OCI-LY3 (cell line): ENCODE measurements around the gene ROBO1.

ENCODE experiments used
- H2AFZ ChIP-seq: fragments of 200-600, 300-600 bp; shearing (Covaris generic); 2 replicates; pipeline ENCODE4 v1.6.0; 2014; ENCODE audit warnings: antibody characterized with exemption, low read depth, low read length
- H3K27ac ChIP-seq: fragments of 200-600, 300-600 bp; sonication (generic); 2 replicates; pipeline ENCODE4 v1.5.1; 2014; ENCODE audit warnings: mild to moderate bottlenecking, low read length, moderate library complexity, mixed read lengths
- H3K27me3 ChIP-seq: fragments of 200-600, 300-600 bp; sonication (generic); 2 replicates; pipeline ENCODE4 v1.6.1; 2014; ENCODE audit warnings: low read depth, low read length, mixed read lengths
- H3K36me3 ChIP-seq: fragments of 200-600, 300-600 bp; sonication (generic); replicated peaks from 2 replicates; pipeline ENCODE3; 2014; ENCODE audit warnings: low read depth, low read length, mixed read lengths
- H3K4me1 ChIP-seq: fragments of 300-600, 200-600 bp; sonication (generic); 2 replicates; pipeline ENCODE4 v1.6.1; 2014; ENCODE audit warnings: low read length, mixed read lengths
- H3K4me2 ChIP-seq: fragments of 200-600, 300-600 bp; sonication (generic); 2 replicates; pipeline ENCODE4 v1.6.1; 2014; ENCODE audit warnings: low read length, mixed read lengths
- H3K4me3 ChIP-seq: fragments of 300-600, 200-600 bp; sonication (generic); 2 replicates; pipeline ENCODE4 v1.5.1; 2014; ENCODE audit warnings: antibody characterized with exemption, mild to moderate bottlenecking, low read length, moderate library complexity
- H3K79me2 ChIP-seq: fragments of 300-600, 200-600 bp; shearing (Covaris generic); 2 replicates; pipeline ENCODE4 v1.6.1; 2014; ENCODE audit warnings: mild to moderate bottlenecking, low read length, mixed read lengths
- H3K9ac ChIP-seq: fragments of 300-600, 200-600 bp; shearing (Covaris generic); 2 replicates; pipeline ENCODE4 v1.6.0; 2014; ENCODE audit warnings: mild to moderate bottlenecking, low read length, moderate library complexity
- H3K9me3 ChIP-seq: fragments of 200-600, 300-600 bp; shearing (Covaris generic); 2 replicates; pipeline ENCODE4 v1.6.1; 2014; ENCODE audit warnings: low read length, mixed read lengths; ENCODE audit not compliant: insufficient read depth
- H4K20me1 ChIP-seq: fragments of 200-600, 300-600 bp; sonication (generic); 2 replicates; pipeline ENCODE4 v1.6.1; 2016; ENCODE audit warnings: low read length, mixed read lengths; ENCODE audit not compliant: insufficient read depth
- EZH2phosphoT487 ChIP-seq: fragments of 200-600 bp; shearing (Covaris generic); IDR thresholded peaks from 2 replicates; pipeline ENCODE4 v1.6.1; 2018; ENCODE audit warnings: antibody characterized with exemption, mixed run types, low read depth
- TF ChIP-seq, protein P1 (sequence below): fragments of 200-600, 300-600 bp; sonication (generic); IDR thresholded peaks from 2 replicates; pipeline ENCODE4 v1.5.1; 2014; ENCODE audit warnings: antibody characterized with exemption, low read length, low read depth

ROBO1 gene

DNA sequence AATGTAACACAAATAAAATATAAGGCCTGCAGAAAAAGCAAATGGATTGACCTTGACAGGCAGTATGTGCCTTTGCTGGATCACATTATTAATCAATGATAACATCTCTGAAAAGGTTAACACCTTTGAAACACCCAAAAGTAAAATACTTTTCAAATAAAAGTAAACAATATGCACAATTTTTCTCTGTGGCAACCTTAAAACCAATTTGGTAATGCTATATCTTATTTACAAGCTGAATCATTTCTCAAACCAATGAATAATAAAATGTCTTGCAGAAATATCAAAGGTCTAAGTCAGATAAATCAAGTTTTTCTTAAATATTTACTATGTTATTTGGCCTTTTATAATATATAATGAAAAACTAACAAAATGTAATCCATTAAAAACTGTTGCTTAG, 1018.7 kb downstream of the ROBO1 start:
- Histone ChIP-seq H3K36me3 (no peaks in the 10 kb centered on the region), H3K9me3 (no peaks in the 10 kb centered on the region), H3K79me2 (no peaks in the 10 kb centered on the region), H2AFZ (no peak overlapping the region), H3K4me1 (no peaks in the 10 kb centered on the region), H3K27me3 (no peaks in the 10 kb centered on the region), H3K4me3 (no peak overlapping the region), H3K9ac (no peak overlapping the region), H4K20me1 (no peaks in the 10 kb centered on the region), H3K4me2 (no peak overlapping the region), H3K27ac (no peak overlapping the region)
- TF ChIP-seq EZH2phosphoT487, result no peak
- TF ChIP-seq, protein P1, sequence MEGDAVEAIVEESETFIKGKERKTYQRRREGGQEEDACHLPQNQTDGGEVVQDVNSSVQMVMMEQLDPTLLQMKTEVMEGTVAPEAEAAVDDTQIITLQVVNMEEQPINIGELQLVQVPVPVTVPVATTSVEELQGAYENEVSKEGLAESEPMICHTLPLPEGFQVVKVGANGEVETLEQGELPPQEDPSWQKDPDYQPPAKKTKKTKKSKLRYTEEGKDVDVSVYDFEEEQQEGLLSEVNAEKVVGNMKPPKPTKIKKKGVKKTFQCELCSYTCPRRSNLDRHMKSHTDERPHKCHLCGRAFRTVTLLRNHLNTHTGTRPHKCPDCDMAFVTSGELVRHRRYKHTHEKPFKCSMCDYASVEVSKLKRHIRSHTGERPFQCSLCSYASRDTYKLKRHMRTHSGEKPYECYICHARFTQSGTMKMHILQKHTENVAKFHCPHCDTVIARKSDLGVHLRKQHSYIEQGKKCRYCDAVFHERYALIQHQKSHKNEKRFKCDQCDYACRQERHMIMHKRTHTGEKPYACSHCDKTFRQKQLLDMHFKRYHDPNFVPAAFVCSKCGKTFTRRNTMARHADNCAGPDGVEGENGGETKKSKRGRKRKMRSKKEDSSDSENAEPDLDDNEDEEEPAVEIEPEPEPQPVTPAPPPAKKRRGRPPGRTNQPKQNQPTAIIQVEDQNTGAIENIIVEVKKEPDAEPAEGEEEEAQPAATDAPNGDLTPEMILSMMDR, result no peak

DNA sequence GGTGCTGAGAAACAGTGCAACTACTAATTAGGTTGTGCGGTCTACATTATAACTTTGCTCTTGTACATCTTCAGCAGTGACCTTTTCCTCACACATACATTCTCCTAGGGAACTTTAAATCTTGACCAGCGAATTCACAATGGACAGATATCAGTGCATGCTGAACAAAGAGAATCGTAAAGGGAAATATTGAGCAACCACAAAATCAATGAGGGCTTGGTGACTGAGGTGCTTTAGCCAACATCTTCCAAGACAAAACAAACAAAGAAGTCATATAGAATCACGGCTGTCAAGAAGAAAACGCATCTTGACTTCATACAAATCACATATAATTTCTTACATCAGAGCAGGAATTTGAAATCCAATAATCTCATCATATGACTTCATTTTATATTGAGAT, 1022.0 kb downstream of the ROBO1 start:
- Histone ChIP-seq H3K9me3 (no peaks in the 10 kb centered on the region), H3K4me2 (no peak overlapping the region), H4K20me1 (no peaks in the 10 kb centered on the region), H3K27me3 (no peaks in the 10 kb centered on the region), H3K79me2 (no peaks in the 10 kb centered on the region), H3K4me3 (no peak overlapping the region), H3K9ac (no peak overlapping the region), H3K27ac (no peak overlapping the region), H2AFZ (no peak overlapping the region), H3K4me1 (no peaks in the 10 kb centered on the region), H3K36me3 (no peaks in the 10 kb centered on the region)
- no peak for TF ChIP-seq EZH2phosphoT487
- TF ChIP-seq, protein P1, result no peak

DNA sequence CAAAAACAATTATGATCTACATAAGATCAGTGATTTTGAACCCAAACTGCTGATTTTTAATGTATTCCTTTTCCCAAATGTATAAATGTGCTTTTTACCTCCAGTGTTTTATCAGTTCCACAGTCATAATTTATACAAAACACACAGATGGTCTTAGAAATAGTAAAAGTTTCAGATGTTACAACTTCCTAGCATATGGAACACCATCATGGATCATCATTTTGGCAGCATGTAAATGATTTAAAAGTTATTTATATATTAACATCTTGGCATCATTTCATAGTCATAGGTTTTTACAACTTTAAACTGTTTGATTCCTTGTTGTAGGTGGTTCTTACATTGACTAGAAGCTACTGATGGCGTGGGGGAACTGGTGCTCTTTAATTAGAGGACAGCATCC, 1025.3 kb downstream of the ROBO1 start:
- Histone ChIP-seq H3K9me3 (no peaks in the 10 kb centered on the region), H3K4me2 (no peak overlapping the region), H3K9ac (no peak overlapping the region), H3K27me3 (no peaks in the 10 kb centered on the region), H3K36me3 (no peaks in the 10 kb centered on the region), H4K20me1 (no peaks in the 10 kb centered on the region), H3K79me2 (no peaks in the 10 kb centered on the region), H3K4me1 (no peaks in the 10 kb centered on the region), H3K4me3 (no peak overlapping the region), H3K27ac (no peak overlapping the region), H2AFZ (no peak overlapping the region)
- TF ChIP-seq EZH2phosphoT487, result no peak
- TF ChIP-seq, protein P1, result no peak

DNA sequence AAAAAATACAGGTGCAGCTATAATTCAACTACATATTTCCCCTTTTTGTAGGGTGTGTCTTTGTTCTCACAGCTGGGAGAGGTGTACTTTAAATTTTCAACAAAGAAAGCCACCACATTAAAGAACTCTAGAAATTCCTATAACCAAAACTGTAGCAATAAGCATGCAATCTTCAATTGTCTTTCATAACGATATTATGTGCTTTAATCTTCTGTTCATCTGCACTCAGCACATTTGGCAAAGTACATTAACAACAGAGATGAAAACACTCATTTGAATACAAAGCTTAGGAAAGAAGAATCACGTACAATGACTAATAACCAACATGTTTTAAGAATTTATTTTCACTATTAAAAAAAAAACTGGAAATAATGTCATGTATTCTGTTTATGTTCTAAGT, 1025.8 kb downstream of the ROBO1 start:
- Histone ChIP-seq H4K20me1 (no peaks in the 10 kb centered on the region), H3K4me1 (peaks cover 2% of the 10 kb centered on the region), H3K4me2 (no peak overlapping the region), H3K79me2 (no peaks in the 10 kb centered on the region), H3K4me3 (no peak overlapping the region), H3K27me3 (no peaks in the 10 kb centered on the region), H3K9me3 (no peaks in the 10 kb centered on the region), H2AFZ (no peak overlapping the region), H3K27ac (no peak overlapping the region), H3K36me3 (no peaks in the 10 kb centered on the region), H3K9ac (no peak overlapping the region)
- TF ChIP-seq, protein P1, result no peak
- no peak for TF ChIP-seq EZH2phosphoT487
